HCT116 (cell line): ENCODE measurements around the gene C2CD2. TPM values are rescaled to one million over a fixed set of nuclear protein-coding genes. Genes with fewer than 3 reads are reported as not detected.

ENCODE experiments used
- ATAC-seq: fragments of 200-7000 bp; cut with Tn5 transposase; 2 replicates; pipeline ENCODE4 v1.9.1; 2020; ENCODE audit warnings: mild to moderate bottlenecking, moderate library complexity
- BruUV-seq: library from RNA; stranded (reverse); fragments of 400-500 nt; replicated peaks from 2 replicates; lab custom pipeline; 2021; lab: Mats Ljungman, UMichigan
- CTCF ChIA-PET: fragments of 300-600 bp; sonication (Branson Sonifier 250); formaldehyde crosslinking; loops from one replicate; lab custom pipeline; 2021; ENCODE audit warnings: antibody characterized with exemption; lab: Charles Lee
- POLR2A ChIA-PET: fragments of 300-600, 350-600 bp; sonication (Branson Sonifier 250); formaldehyde crosslinking; loops from one replicate; lab custom pipeline; 2021; ENCODE audit warnings: antibody characterized with exemption; lab: Charles Lee
- RAD21 ChIA-PET, 2 experiments: fragments of 300-600 bp; sonication (Branson Sonifier 250); formaldehyde crosslinking; loops; one replicate each; lab custom pipeline; 2023; ENCODE audit warnings: low total read pairs in 2 of 2; ENCODE audit not compliant: uncharacterized antibody in 2 of 2, unreplicated experiment in 2 of 2, low non-redundant PET in 1 of 2; lab: Charles Lee
- DNase-seq: peaks from one replicate; pipeline ENCODE4 v3.0.0-alpha.2; 2010; ENCODE audit warnings: low read depth, low spot score
- H2AFZ ChIP-seq: fragments of 200-600 bp; shearing (Covaris generic), sonication (generic); 2 replicates; pipeline ENCODE4 v1.6.1; 2017; ENCODE audit warnings: low read depth, mixed run types, mixed read lengths, antibody characterized with exemption, low read length; ENCODE audit not compliant: poor library complexity, severe bottlenecking
- H3K27ac ChIP-seq: 2 replicates; pipeline ENCODE4 v1.5.1; 2012; ENCODE audit warnings: low read depth, low read length
- H3K27me3 ChIP-seq: fragments of 200-600 bp; sonication (generic); 2 replicates; pipeline ENCODE4 v1.6.1; 2016; ENCODE audit warnings: mixed run types, low read length, mixed read lengths; ENCODE audit not compliant: insufficient read depth
- H3K36me3 ChIP-seq, 2 experiments: fragments of 200-500 bp in 1 of 2; fragments of 200-600 bp in 1 of 2; sonication (Bioruptor generic) in 1 of 2; sonication (generic) in 1 of 2; 2 replicates each; pipeline versions ENCODE4 v1.5.1 to v1.6.1; 2014 to 2016; ENCODE audit warnings: low read length in 2 of 2, inconsistent platforms in 1 of 2, mixed read lengths in 1 of 2, mixed run types in 1 of 2; ENCODE audit not compliant: insufficient read depth in 2 of 2, control insufficient read depth in 1 of 2
- H3K4me1 ChIP-seq, 2 experiments: fragments of 200-600 bp in 1 of 2; sonication (generic) in 1 of 2; 2 replicates each; pipeline versions ENCODE4 v1.5.1 to v1.6.1; 2012 to 2017; ENCODE audit warnings: low read length in 2 of 2, inconsistent platforms in 1 of 2, mild to moderate bottlenecking in 1 of 2, mixed read lengths in 1 of 2, mixed run types in 1 of 2, moderate library complexity in 1 of 2; ENCODE audit not compliant: insufficient read depth in 2 of 2, control insufficient read depth in 1 of 2
- H3K4me2 ChIP-seq: fragments of 200-600 bp; sonication (generic); 2 replicates; pipeline ENCODE4 v1.6.1; 2017; ENCODE audit warnings: mixed run types, low read length, mixed read lengths
- H3K4me3 ChIP-seq, 2 experiments: fragments of 200-600 bp in 1 of 2; sonication (generic) in 1 of 2; replicated peaks in 1 of 2; 2 replicates each; pipeline ENCODE4 v1.5.1; 2011 to 2016; ENCODE audit warnings: low read length in 2 of 2, control low read depth in 1 of 2, low read depth in 1 of 2, mild to moderate bottlenecking in 1 of 2, mixed read lengths in 1 of 2, mixed run types in 1 of 2
- H3K79me2 ChIP-seq: fragments of 200-600 bp; sonication (generic); 2 replicates; pipeline ENCODE4 v1.6.1; 2017; ENCODE audit warnings: mild to moderate bottlenecking, mixed run types, low read length, moderate library complexity, mixed read lengths; ENCODE audit not compliant: insufficient read depth
- H3K9ac ChIP-seq: fragments of 200-600 bp; sonication (generic); 2 replicates; pipeline ENCODE4 v1.6.1; 2016; ENCODE audit warnings: low read length, mixed read lengths
- H3K9me2 ChIP-seq: fragments of 200-600 bp; sonication (generic), shearing (Covaris generic); 2 replicates; pipeline ENCODE4 v1.6.1; 2017; ENCODE audit warnings: mixed run types, mild to moderate bottlenecking, moderate library complexity; ENCODE audit not compliant: insufficient read depth
- H3K9me3 ChIP-seq, 2 experiments: fragments of 200-500 bp in 1 of 2; fragments of 200-600 bp in 1 of 2; sonication (Bioruptor generic) in 1 of 2; sonication (generic) in 1 of 2; 2 replicates each; pipeline ENCODE4 v1.6.1; 2014 to 2017; ENCODE audit warnings: low read length in 2 of 2, mixed read lengths in 2 of 2, inconsistent platforms in 1 of 2, low read depth in 1 of 2, mild to moderate bottlenecking in 1 of 2, mixed run types in 1 of 2, moderate library complexity in 1 of 2; ENCODE audit not compliant: control insufficient read depth in 1 of 2, insufficient read depth in 1 of 2
- H4K20me1 ChIP-seq: fragments of 200-600 bp; sonication (generic), shearing (Covaris generic); 2 replicates; pipeline ENCODE4 v1.6.1; 2017; ENCODE audit warnings: mixed run types, mild to moderate bottlenecking, moderate library complexity; ENCODE audit not compliant: insufficient read depth
- CBX3 ChIP-seq: IDR thresholded peaks from 2 replicates; pipeline ENCODE4 v1.6.1; 2012; ENCODE audit warnings: low read depth
- CEBPB ChIP-seq: IDR thresholded peaks from 2 replicates; pipeline ENCODE4 v1.6.1; 2012; ENCODE audit warnings: low read depth
- CTCF ChIP-seq, 3 experiments: fragments of 200-600 bp in 1 of 3; sonication (generic) in 1 of 3; IDR thresholded peaks in 2 of 3; conservative IDR thresholded peaks in 1 of 3; 2 replicates each; pipeline ENCODE4 v1.5.1; 2012 to 2017; ENCODE audit warnings: low read depth in 2 of 3, low read length in 2 of 3, antibody characterized with exemption in 1 of 3, borderline replicate concordance in 1 of 3, control low read depth in 1 of 3, mild to moderate bottlenecking in 1 of 3, mixed read lengths in 1 of 3, mixed run types in 1 of 3, moderate library complexity in 1 of 3; ENCODE audit not compliant: insufficient read depth in 1 of 3
- EGR1 ChIP-seq: IDR thresholded peaks from 2 replicates; pipeline ENCODE4 v1.6.1; 2012; ENCODE audit warnings: low read depth
- ELF1 ChIP-seq: IDR thresholded peaks from 2 replicates; pipeline ENCODE4 v1.6.1; 2012; ENCODE audit warnings: low read depth, borderline replicate concordance
- FOSL1 ChIP-seq: IDR thresholded peaks from 2 replicates; pipeline ENCODE4 v1.6.1; 2012; ENCODE audit warnings: low read depth
- JUND ChIP-seq: IDR thresholded peaks from 2 replicates; pipeline ENCODE4 v1.6.1; 2012
- POLR2A ChIP-seq: IDR thresholded peaks from 2 replicates; pipeline ENCODE4 v1.7.0; 2011; ENCODE audit warnings: borderline replicate concordance; ENCODE audit not compliant: insufficient read depth, insufficient read length; ENCODE audit errors: extremely low read depth
- RAD21 ChIP-seq: IDR thresholded peaks from 2 replicates; pipeline ENCODE4 v1.6.1; 2012; ENCODE audit warnings: low read depth, mild to moderate bottlenecking
- REST ChIP-seq: IDR thresholded peaks from 2 replicates; pipeline ENCODE4 v1.6.1; 2012; ENCODE audit warnings: low read depth
- SIN3A ChIP-seq: IDR thresholded peaks from 2 replicates; pipeline ENCODE4 v1.6.1; 2012; ENCODE audit warnings: low read depth
- SP1 ChIP-seq: IDR thresholded peaks from 2 replicates; pipeline ENCODE4 v1.6.1; 2012; ENCODE audit warnings: low read depth
- SRF ChIP-seq: IDR thresholded peaks from 2 replicates; pipeline ENCODE4 v1.6.1; 2012; ENCODE audit warnings: low read depth
- YY1 ChIP-seq: IDR thresholded peaks from 2 replicates; pipeline ENCODE4 v1.6.1; 2011; ENCODE audit warnings: low read length, low read depth, moderate library complexity, mild to moderate bottlenecking; ENCODE audit not compliant: insufficient replicate concordance; ENCODE audit errors: extremely low read depth
- ZBTB33 ChIP-seq: IDR thresholded peaks from 2 replicates; pipeline ENCODE4 v1.6.1; 2011; ENCODE audit warnings: mild to moderate bottlenecking, low read length, moderate library complexity; ENCODE audit not compliant: insufficient replicate concordance; ENCODE audit errors: extremely low read depth
- ZFX ChIP-seq: fragments of 450-650 bp; IDR thresholded peaks from 2 replicates; pipeline ENCODE4 v1.6.1; 2017
- ZNF274 ChIP-seq: fragments of 200-500 bp; sonication (Bioruptor generic); IDR thresholded peaks from 2 replicates; pipeline ENCODE4 v1.6.1; 2014; ENCODE audit warnings: mild to moderate bottlenecking, low read depth, low read length, inconsistent platforms
- intact Hi-C: fragments of 100-400 bp; cut with micrococcal nuclease; formaldehyde crosslinking; loops from 2 replicates; pipeline ENCODE4 v1.10.0; 2022
- total RNA-seq: library from RNA; stranded (reverse); gene quantifications from one replicate; pipeline ENCODE4 v1.2.1, GENCODE V29; 2021; ENCODE audit not compliant: unreplicated experiment

The C2CD2 gene
- total RNA-seq, 1 experiment from 2014 or later = 22.0 TPM

- no peak for TF ChIP-seq YY1
- no peak for TF ChIP-seq CBX3
Observed at GRCh38 chr21:41895643-41896493, 58.0 kb downstream of the C2CD2 start (continued).

- intact Hi-C loops = no loop called here
- BruUV-seq = no TSS peak
- ATAC-seq = no peak
- H3K4me3 ChIP-seq = no peak overlapping the region
- H3K9me2 ChIP-seq = no peaks in the 10 kb centered on the region
- no peak for DNase-seq
- H3K4me2 ChIP-seq = no peak overlapping the region
- H3K9ac ChIP-seq = no peak overlapping the region
- H3K36me3 ChIP-seq = no peaks in the 10 kb centered on the region; a peak in 1 of 4 replicates
- ChIA-PET POLR2A (no interaction called here), CTCF (no interaction called here), RAD21 (no interaction called here)
- H2AFZ ChIP-seq = no peak overlapping the region
- H3K79me2 ChIP-seq = no peaks in the 10 kb centered on the region
- H3K27me3 ChIP-seq = no peaks in the 10 kb centered on the region
- H3K27ac ChIP-seq = no peak overlapping the region
- no peaks in the 10 kb centered on the region for H4K20me1 ChIP-seq
- peaks cover 0 to 6% of the 10 kb centered on the region in 2 experiments; a peak in 1 of 4 replicates for H3K4me1 ChIP-seq
- no peaks in the 10 kb centered on the region for H3K9me3 ChIP-seq
- TF ChIP-seq JUND = no peak
- no peak for TF ChIP-seq CBX3
- no peak for TF ChIP-seq CEBPB
- no peak for TF ChIP-seq RAD21
- no peak for TF ChIP-seq EGR1
- TF ChIP-seq CTCF (IDR thresholded peaks at IDR 0.05 in 2 of 3, conservative IDR thresholded peaks at IDR 0.05 in 1 of 3; ENCODE audit: borderline replicate concordance in 1 of 3, insufficient read depth in 1 of 3, low read depth in 2 of 3, low read length in 2 of 3) = no peak
- no peak for TF ChIP-seq YY1
- TF ChIP-seq ELF1 = no peak
- no peak for TF ChIP-seq POLR2A
- TF ChIP-seq REST = no peak
- no peak for TF ChIP-seq SP1
- no peak for TF ChIP-seq ZNF274
- TF ChIP-seq ZBTB33 = no peak
- TF ChIP-seq SIN3A = no peak
- TF ChIP-seq ZFX = no peak
- no peak for TF ChIP-seq FOSL1
- no peak for TF ChIP-seq SRF
Observed at GRCh38 chr21:41894922-41895557, 58.8 kb downstream of the C2CD2 start.
